Neural progenitor cell (in vitro differentiated cells): ENCODE data around the gene WDR44. TPM values are rescaled to one million over a fixed set of nuclear protein-coding genes. Genes with fewer than 3 reads are reported as not detected.
"Not testable (repeated sequence)": the region's sequence is repeated elsewhere in the genome, so short reads cannot be mapped to it uniquely, and the experiment has no call there.

Experiments
- DNase-seq: peaks from one replicate; pipeline ENCODE4 v3.0.0-alpha.2; 2016; ENCODE audit warnings: low spot score
- H2AFZ ChIP-seq: fragments of 200-600 bp; sonication (generic); replicated peaks from 2 replicates; pipeline ENCODE4 v1.6.1; 2016; ENCODE audit warnings: antibody characterized with exemption
- H3F3A ChIP-seq: fragments of 200-600 bp; sonication (generic); 2 replicates; pipeline ENCODE4 v1.6.1; 2016; ENCODE audit warnings: antibody characterized with exemption, low read depth
- H3K27ac ChIP-seq: fragments of 200-600 bp; sonication (generic); 2 replicates; pipeline ENCODE4 v1.5.1; 2016; ENCODE audit warnings: mild to moderate bottlenecking
- H3K27me3 ChIP-seq: fragments of 200-600 bp; sonication (generic); 2 replicates; pipeline ENCODE4 v1.6.1; 2016; ENCODE audit warnings: mild to moderate bottlenecking, moderate library complexity
- H3K36me3 ChIP-seq: fragments of 200-600 bp; sonication (generic); 2 replicates; pipeline ENCODE4 v1.5.1; 2016
- H3K4me1 ChIP-seq: fragments of 200-600 bp; sonication (generic); 2 replicates; pipeline ENCODE4 v1.6.1; 2016; ENCODE audit warnings: mixed run types
- H3K4me2 ChIP-seq: fragments of 200-600 bp; sonication (generic); 2 replicates; pipeline ENCODE4 v1.6.1; 2016
- H3K4me3 ChIP-seq: fragments of 200-600 bp; sonication (generic); 2 replicates; pipeline ENCODE4 v1.5.1; 2016
- H3K79me2 ChIP-seq: fragments of 200-600 bp; sonication (generic); 2 replicates; pipeline ENCODE4 v1.6.1; 2016; ENCODE audit warnings: low read depth
- H3K9ac ChIP-seq: fragments of 200-600 bp; sonication (generic); 2 replicates; pipeline ENCODE4 v1.6.1; 2016
- H3K9me3 ChIP-seq: fragments of 200-600 bp; sonication (generic); 2 replicates; pipeline ENCODE4 v1.5.1; 2016; ENCODE audit warnings: low read depth
- H4K20me1 ChIP-seq: fragments of 200-600 bp; sonication (generic); 2 replicates; pipeline ENCODE4 v1.6.1; 2016; ENCODE audit warnings: low read depth
- H3K27ac Mint-ChIP-seq: 3 replicates; pipeline ENCODE4 v1.8.0; 2021; ENCODE audit warnings: mixed read lengths
- H3K27me3 Mint-ChIP-seq: 2 replicates; pipeline ENCODE4 v1.8.0; 2022; ENCODE audit warnings: low read depth, mild to moderate bottlenecking, inconsistent platforms, moderate library complexity, mixed read lengths; ENCODE audit not compliant: insufficient read depth
- H3K36me3 Mint-ChIP-seq: 3 replicates; pipeline ENCODE4 v1.8.0; 2021; ENCODE audit warnings: mixed read lengths
- H3K4me1 Mint-ChIP-seq: 3 replicates; pipeline ENCODE4 v1.8.0; 2021; ENCODE audit warnings: mixed read lengths
- H3K4me3 Mint-ChIP-seq: 3 replicates; pipeline ENCODE4 v1.8.0; 2021; ENCODE audit warnings: mild to moderate bottlenecking, moderate library complexity, mixed read lengths
- H3K9me3 Mint-ChIP-seq: 3 replicates; pipeline ENCODE4 v1.8.0; 2020; ENCODE audit warnings: mixed read lengths
- CTCF ChIP-seq: fragments of 200-600 bp; sonication (generic); IDR thresholded peaks from 2 replicates; pipeline ENCODE4 v1.5.1; 2017; ENCODE audit warnings: antibody characterized with exemption, mild to moderate bottlenecking
- EZH2 ChIP-seq: fragments of 200-600 bp; sonication (generic); IDR thresholded peaks from 2 replicates; pipeline ENCODE4 v1.6.1; 2017; ENCODE audit warnings: antibody characterized with exemption, mild to moderate bottlenecking, moderate library complexity
- EZH2phosphoT487 ChIP-seq: fragments of 200-600 bp; sonication (generic); IDR thresholded peaks from 2 replicates; pipeline ENCODE4 v1.6.1; 2017; ENCODE audit warnings: antibody characterized with exemption
- total RNA-seq: library from RNA; depleted of rRNA; stranded (reverse); fragments of >200 nt; gene quantifications from 2 replicates; pipeline ENCODE4 v1.2.3, GENCODE V29; 2015; ENCODE audit warnings: low replicate concordance

WDR44 gene
- total RNA-seq, 1 donor from 2014 or later: 18.0 TPM

GRCh38 chrX:118484216-118484903 is 138.5 kb downstream of the WDR44 start:
- no peaks in the 10 kb centered on the region for H3K36me3 Mint-ChIP-seq
- H3K9me3 ChIP-seq: no peaks in the 10 kb centered on the region

GRCh38 chrX:118486693-118487092 is 140.8 kb downstream of the WDR44 start:
- DNase-seq, H3K4me2 ChIP-seq, H3K36me3 Mint-ChIP-seq, H3K36me3 ChIP-seq, H4K20me1 ChIP-seq, H3K9me3 Mint-ChIP-seq, H3K4me3 ChIP-seq, H3F3A ChIP-seq, H3K9ac ChIP-seq, H3K4me1 Mint-ChIP-seq, H3K79me2 ChIP-seq, H3K9me3 ChIP-seq, H3K27ac Mint-ChIP-seq, H3K4me1 ChIP-seq, H3K27me3 Mint-ChIP-seq, H2AFZ ChIP-seq, H3K4me3 Mint-ChIP-seq, H3K27me3 ChIP-seq, H3K27ac ChIP-seq: not testable (repeated sequence)

More at GRCh38 chrX:118484216-118484903, 138.5 kb downstream of the WDR44 start:
- Mint-ChIP-seq H3K4me1 (no peaks in the 10 kb centered on the region), H3K27me3 (peaks cover 5% of the 10 kb centered on the region), H3K4me3 (no peak overlapping the region), H3K27ac (no peak overlapping the region), H3K9me3 (no peaks in the 10 kb centered on the region)
- Histone ChIP-seq H3K4me2 (no peak overlapping the region), H3K27me3 (no peaks in the 10 kb centered on the region), H3K79me2 (no peaks in the 10 kb centered on the region), H3F3A (no peaks in the 10 kb centered on the region), H3K4me3 (no peak overlapping the region), H2AFZ (no peak overlapping the region), H3K4me1 (no peaks in the 10 kb centered on the region), H3K36me3 (no peaks in the 10 kb centered on the region), H3K9ac (no peak overlapping the region), H4K20me1 (no peaks in the 10 kb centered on the region), H3K27ac (no peak overlapping the region)
- DNase-seq: no peak
- TF ChIP-seq EZH2phosphoT487 (no peak), EZH2 (no peak), CTCF (no peak)

- H3K36me3 ChIP-seq: no peaks in the 10 kb centered on the region
- H3K4me2 ChIP-seq: no peak overlapping the region
- H3K9me3 ChIP-seq: no peaks in the 10 kb centered on the region
- H3K27ac Mint-ChIP-seq: no peak overlapping the region
- H3K4me1 ChIP-seq: peaks cover 4% of the 10 kb centered on the region
- no peaks in the 10 kb centered on the region for H3K9me3 Mint-ChIP-seq
- no peaks in the 10 kb centered on the region for H3K36me3 Mint-ChIP-seq
- peaks cover 3% of the 10 kb centered on the region for H3K27me3 Mint-ChIP-seq
- H3K4me1 Mint-ChIP-seq: peaks cover 20% of the 10 kb centered on the region
- H4K20me1 ChIP-seq: peaks cover 1% of the 10 kb centered on the region
- no peak overlapping the region for H3K4me3 ChIP-seq
- H3K9ac ChIP-seq: no peak overlapping the region
- H3F3A ChIP-seq: no peaks in the 10 kb centered on the region
- DNase-seq: no peak
- no peak overlapping the region for H2AFZ ChIP-seq
- H3K27me3 ChIP-seq: peaks cover 18% of the 10 kb centered on the region
- no peaks in the 10 kb centered on the region for H3K79me2 ChIP-seq
- no peak overlapping the region for H3K4me3 Mint-ChIP-seq
- no peak for TF ChIP-seq EZH2phosphoT487
- no peak for TF ChIP-seq CTCF
- TF ChIP-seq EZH2: no peak
- H3K27ac ChIP-seq: no peak overlapping the region
Measured at GRCh38 chrX:118493016-118493415, 147.1 kb downstream of the WDR44 start.

- H3K27ac ChIP-seq: no peak overlapping the region
- no peaks in the 10 kb centered on the region for H3K79me2 ChIP-seq
- H2AFZ ChIP-seq: no peak overlapping the region
- peaks cover 4% of the 10 kb centered on the region for H3K4me1 ChIP-seq
- peaks cover 2% of the 10 kb centered on the region for H3K9me3 ChIP-seq
- no peak overlapping the region for H3K9ac ChIP-seq
- DNase-seq: no peak
- no peak overlapping the region for H3K4me3 ChIP-seq
- H3K4me3 Mint-ChIP-seq: no peak overlapping the region
- H3K27me3 Mint-ChIP-seq: peaks cover 3% of the 10 kb centered on the region
- TF ChIP-seq EZH2 (no peak), EZH2phosphoT487 (no peak), CTCF (no peak)
- H3K4me1 Mint-ChIP-seq: peaks cover 26% of the 10 kb centered on the region
- no peaks in the 10 kb centered on the region for H3K36me3 ChIP-seq
- H3K4me2 ChIP-seq: no peak overlapping the region
- peaks cover 3% of the 10 kb centered on the region for H4K20me1 ChIP-seq
- no peaks in the 10 kb centered on the region for H3F3A ChIP-seq
- H3K27me3 ChIP-seq: peaks cover 25% of the 10 kb centered on the region
- no peaks in the 10 kb centered on the region for H3K9me3 Mint-ChIP-seq
- H3K36me3 Mint-ChIP-seq: no peaks in the 10 kb centered on the region
- H3K27ac Mint-ChIP-seq: no peak overlapping the region
Measured at GRCh38 chrX:118493653-118494297, 147.9 kb downstream of the WDR44 start.
